GM12878 (cell line): Measurements from ENCODE around the gene BLNK. TPM values are rescaled to one million over a fixed set of nuclear protein-coding genes. Genes with fewer than 3 reads are reported as not detected.

Experiments used
- ATAC-seq: fragments of 200-7000 bp; cut with Tn5 transposase; 3 replicates; pipeline ENCODE4 v1.9.1; 2020; ENCODE audit warnings: mild to moderate bottlenecking, moderate library complexity
- BruUV-seq: library from RNA; stranded (reverse); fragments of 400-500 nt; replicated peaks from 2 replicates; lab custom pipeline; 2021; lab: Mats Ljungman, UMichigan
- CTCF ChIA-PET: fragments of 300-600 bp; sonication (Branson Sonifier 250); formaldehyde crosslinking; extraction: SDS; loops from one replicate; lab custom pipeline; 2021; ENCODE audit warnings: inconsistent platforms; lab: Yijun Ruan, JAX
- POLR2A ChIA-PET: fragments of 350-600 bp; formaldehyde crosslinking; extraction: SDS; loops from one replicate; lab custom pipeline; 2021; ENCODE audit warnings: inconsistent platforms; lab: Charles Lee
- RAD21 ChIA-PET: fragments of 300-600 bp; sonication (Branson Sonifier 250); formaldehyde crosslinking; loops from one replicate; lab custom pipeline; 2023; ENCODE audit warnings: antibody characterized with exemption; ENCODE audit not compliant: unreplicated experiment; lab: Charles Lee
- SMC1A ChIA-PET: fragments of 300-600 bp; sonication (Branson Sonifier 250); formaldehyde crosslinking; loops from one replicate; lab custom pipeline; 2023; ENCODE audit not compliant: unreplicated experiment, uncharacterized antibody; lab: Charles Lee
- DNase-seq: peaks from one replicate; pipeline ENCODE4 v3.0.0-alpha.2; 2011; ENCODE audit warnings: low read depth, low spot score
- FAIRE-seq: peaks from 3 replicates; lab custom pipeline; 2011; peaks lifted over from hg19 to GRCh38; lab: Jason Lieb, UNC
- H2AFZ ChIP-seq: 2 replicates; pipeline ENCODE4 v1.6.0; 2011; ENCODE audit warnings: low read depth, low read length, control low read depth; ENCODE audit not compliant: control insufficient read depth
- H3K27ac ChIP-seq: 2 replicates; pipeline ENCODE4 v1.5.1; 2011; ENCODE audit warnings: control low read depth; ENCODE audit not compliant: control insufficient read depth, insufficient read depth
- H3K27me3 ChIP-seq, 2 experiments: replicated peaks in 1 of 2; 2 replicates each; pipeline versions ENCODE4 v1.6.0 to v1.6.1; 2011; ENCODE audit warnings: low read length in 1 of 2; ENCODE audit not compliant: control insufficient read depth in 2 of 2, insufficient read depth in 2 of 2
- H3K36me3 ChIP-seq, 2 experiments: 2 replicates each; pipeline ENCODE4 v1.5.1; 2011; ENCODE audit warnings: low read length in 1 of 2; ENCODE audit not compliant: control insufficient read depth in 2 of 2, insufficient read depth in 2 of 2
- H3K4me1 ChIP-seq: 2 replicates; pipeline ENCODE4 v1.6.1; 2011; ENCODE audit warnings: mild to moderate bottlenecking, low read length, moderate library complexity, mixed read lengths; ENCODE audit not compliant: control insufficient read depth, insufficient read depth
- H3K4me2 ChIP-seq: 2 replicates; pipeline ENCODE4 v1.6.0; 2011; ENCODE audit warnings: control low read depth; ENCODE audit not compliant: control insufficient read depth, insufficient read depth
- H3K4me3 ChIP-seq: fragments of 200-600 bp; sonication (generic); 2 replicates; pipeline ENCODE4 v1.5.1; 2016
- H3K79me2 ChIP-seq: 2 replicates; pipeline ENCODE4 v1.6.0; 2011; ENCODE audit warnings: low read length; ENCODE audit not compliant: control insufficient read depth, insufficient read depth
- H3K9ac ChIP-seq: 2 replicates; pipeline ENCODE4 v1.8.0; 2011; ENCODE audit warnings: low read length, control low read depth, mixed read lengths; ENCODE audit not compliant: control insufficient read depth, insufficient read depth
- H3K9me3 ChIP-seq: replicated peaks from 3 replicates; pipeline ENCODE4 v1.5.1; 2011; ENCODE audit warnings: mild to moderate bottlenecking, low read length; ENCODE audit not compliant: control insufficient read depth, insufficient read depth
- H4K20me1 ChIP-seq: 2 replicates; pipeline ENCODE4 v1.6.0; 2011; ENCODE audit not compliant: control insufficient read depth, insufficient read depth
- BCL11A ChIP-seq: IDR thresholded peaks from 2 replicates; pipeline ENCODE4 v1.6.1; 2011; ENCODE audit warnings: low read depth, low read length
- KLF5 ChIP-seq: fragments of 450-650 bp; IDR thresholded peaks from 2 replicates; pipeline ENCODE4 v1.6.1; 2014; ENCODE audit warnings: mild to moderate bottlenecking; ENCODE audit not compliant: partially characterized antibody
- RAD51 ChIP-seq: fragments of 450-650 bp; IDR thresholded peaks from 2 replicates; pipeline ENCODE4 v1.6.1; 2016; ENCODE audit warnings: moderate library complexity, mild to moderate bottlenecking, inconsistent platforms
- RCOR1 ChIP-seq: conservative IDR thresholded peaks from 2 replicates; pipeline ENCODE4 v1.6.1; 2012; ENCODE audit warnings: low read depth, low read length, improper control_type of control experiment
- SPI1 ChIP-seq: IDR thresholded peaks from 2 replicates; pipeline ENCODE4 v1.6.1; 2011; ENCODE audit warnings: low read depth, mild to moderate bottlenecking, low read length, moderate library complexity, borderline replicate concordance; ENCODE audit not compliant: insufficient read depth
- STAT1 ChIP-seq: fragments of 450-650 bp; conservative IDR thresholded peaks from 2 replicates; pipeline ENCODE4 v1.6.1; 2014; ENCODE audit warnings: antibody characterized with exemption, mild to moderate bottlenecking
- SUPT20H ChIP-seq: IDR thresholded peaks from 2 replicates; pipeline ENCODE4 v1.6.1; 2011; ENCODE audit warnings: low read depth, mild to moderate bottlenecking, low read length, moderate library complexity, borderline replicate concordance; ENCODE audit not compliant: control insufficient read depth
- WGBS: methylation state at CpG from one replicate; pipeline ENCODE4 v1.1.6; 2016; ENCODE audit warnings: low lambda C conversion rate; ENCODE audit not compliant: insufficient replicate concordance, insufficient coverage; ENCODE audit errors: missing lambda C conversion rate; 5-methylcytosine and 5-hydroxymethylcytosine counted together
- in situ Hi-C: fragments of 300-500 bp; cut with MboI; formaldehyde crosslinking; loops from 9 replicates; pipeline ENCODE4 v1.14.3; 2018; ENCODE audit warnings: mixed read lengths
- intact Hi-C: fragments of 100-400 bp; cut with micrococcal nuclease; formaldehyde crosslinking; loops from one replicate; pipeline ENCODE4 v1.14.2; 2022; ENCODE audit not compliant: unreplicated experiment
- polyA plus RNA-seq, 11 experiments: library from polyadenylated mRNA; depleted of rRNA in 4 of 11; unstranded in 6 of 11; stranded (reverse) in 5 of 11; fragments of >200 nt; fragmentation: Nextera tagmentation in 4 of 11; fragmentation: Illumina TruSeq in 1 of 11; extraction: Ambion mirVana in 4 of 11; extraction: Trizol in 1 of 11; gene quantifications; 1 replicate in 1 of 11; 2 replicates in 10 of 11; pipeline versions ENCODE4 v1.2.1 to v1.2.3, GENCODE V29; 2011 to 2016; ENCODE audit warnings: inconsistent platforms in 2 of 11, missing spikeins in 2 of 11, low read depth in 1 of 11
- total RNA-seq, 4 experiments: library from RNA; depleted of rRNA in 3 of 4; stranded (reverse); fragments of >200 nt in 3 of 4; fragmentation: Illumina TruSeq in 1 of 4; extraction: Trizol in 1 of 4; gene quantifications; 2 replicates each; pipeline versions ENCODE4 v1.2.1 to v1.2.3, GENCODE V29; 2013 to 2021
- TF ChIP-seq, protein P1 (sequence below): IDR thresholded peaks from 2 replicates; pipeline ENCODE4 v1.6.1; 2012; ENCODE audit warnings: low read depth, low read length, improper control_type of control experiment

Gene BLNK
- total and polyA plus RNA-seq, 10 of the 15 experiments (the other 5 are each of a cell fraction or from before 2014, with no cell fraction given), result 79.5 to 201 (median 139) TPM

DNA sequence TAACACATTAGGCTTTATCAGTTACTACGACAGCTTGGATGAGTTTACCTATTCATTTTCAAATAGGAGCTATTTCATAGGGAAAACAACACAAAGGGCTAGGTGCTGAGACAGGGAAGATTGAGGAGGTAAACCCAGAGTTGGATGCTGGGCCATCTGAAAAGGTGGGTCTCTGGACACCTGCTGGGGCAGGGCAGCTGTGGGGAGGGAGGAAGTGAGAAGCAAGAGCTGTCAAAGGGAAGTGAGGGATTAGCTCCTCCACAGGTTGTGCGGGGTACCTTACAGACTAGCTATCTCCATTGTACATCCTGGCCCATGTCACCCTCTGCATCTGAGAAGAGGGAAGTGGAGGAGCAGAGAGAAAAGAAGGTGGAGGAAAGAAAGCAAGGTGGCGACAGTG is 48.9 kb downstream of the BLNK start:
- TF ChIP-seq RCOR1 (no peak), SPI1 (peak; percentile 7; the same call in 1 of the 2 replicates), SUPT20H (no peak), KLF5 (no peak), BCL11A (no peak), STAT1 (no peak), RAD51 (no peak)
- TF ChIP-seq, protein P1, sequence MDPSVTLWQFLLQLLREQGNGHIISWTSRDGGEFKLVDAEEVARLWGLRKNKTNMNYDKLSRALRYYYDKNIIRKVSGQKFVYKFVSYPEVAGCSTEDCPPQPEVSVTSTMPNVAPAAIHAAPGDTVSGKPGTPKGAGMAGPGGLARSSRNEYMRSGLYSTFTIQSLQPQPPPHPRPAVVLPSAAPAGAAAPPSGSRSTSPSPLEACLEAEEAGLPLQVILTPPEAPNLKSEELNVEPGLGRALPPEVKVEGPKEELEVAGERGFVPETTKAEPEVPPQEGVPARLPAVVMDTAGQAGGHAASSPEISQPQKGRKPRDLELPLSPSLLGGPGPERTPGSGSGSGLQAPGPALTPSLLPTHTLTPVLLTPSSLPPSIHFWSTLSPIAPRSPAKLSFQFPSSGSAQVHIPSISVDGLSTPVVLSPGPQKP, result no peak
- no peaks in the 10 kb centered on the region for H3K27me3 ChIP-seq
- no peak overlapping the region for H3K4me3 ChIP-seq
- ATAC-seq (no peak), FAIRE-seq (no peak), DNase-seq (no peak)
- no peaks in the 10 kb centered on the region for H3K4me1 ChIP-seq
- H3K79me2 ChIP-seq, result no peaks in the 10 kb centered on the region
- intact Hi-C loops (no loop called here), in situ Hi-C loops (loop anchor here (5.0 kb wide), 1 partner anchor 200 kb away; no protein-coding TSS in a partner anchor)
- no peak overlapping the region for H3K4me2 ChIP-seq
- ChIA-PET SMC1A (interaction anchor here (0.6 to 2.7 kb wide), 4 partner anchors 58 to 83 kb away, joined by 3 to 19 read pairs (median 4); no protein-coding TSS in a partner anchor), RAD21 (interaction anchor here (0.9 kb wide), 1 partner anchor 69 kb away, joined by 4 read pairs; no protein-coding TSS in a partner anchor), CTCF (interaction anchor here (1.0 to 2.7 kb wide), 5 partner anchors 69 to 205 kb away, joined by 3 to 20 read pairs (median 7); no protein-coding TSS in a partner anchor), POLR2A (no interaction called here)
- peaks cover 43 to 57% of the 10 kb centered on the region in 2 experiments for H3K36me3 ChIP-seq
- no peak overlapping the region for H3K9ac ChIP-seq
- 54% methylated on average over 3 of the region's 3 CpGs for WGBS
- BruUV-seq, result no TSS peak
- no peak overlapping the region for H2AFZ ChIP-seq
- H4K20me1 ChIP-seq, result no peaks in the 10 kb centered on the region
- H3K27ac ChIP-seq, result no peak overlapping the region
- no peaks in the 10 kb centered on the region for H3K9me3 ChIP-seq
